Astrocyte of the cerebellum (primary cell): ENCODE measurements around the gene PRR19.
A peak's percentile ranks its signal among the peaks of the same experiment; 100 is the strongest.

Experiments
- DNase-seq: peaks from one replicate; pipeline ENCODE4 v3.0.0-alpha.2; 2011; ENCODE audit warnings: low read depth
- H3K4me3 ChIP-seq: 2 replicates; pipeline ENCODE4 v1.5.1; 2011; ENCODE audit warnings: mild to moderate bottlenecking, low read depth, low read length, moderate library complexity
- CTCF ChIP-seq: IDR thresholded peaks from 2 replicates; pipeline ENCODE4 v1.5.1; 2012; ENCODE audit warnings: low read length, low read depth, moderate library complexity, mild to moderate bottlenecking; ENCODE audit errors: missing control alignments
- in situ Hi-C: cut with HindIII; loops from 2 replicates; pipeline ENCODE4 v1.10.0; 2017; ENCODE audit warnings: low sequenced_read_pairs

Gene PRR19

GRCh38 chr19:42301646-42302203 lies at the start of gene PRR19:
TSS of gene PRR19 (plus strand) at chr19:42302132. CDS start at chr19:42309585, 7,453 bp downstream.
- DNase-seq, result no peak
- in situ Hi-C loops, result no loop called here
- peak within 1 kb of the TSS; percentile 76 for H3K4me3 ChIP-seq
- no peak for TF ChIP-seq CTCF

- no peak for TF ChIP-seq CTCF
- in situ Hi-C loops, result no loop called here
- H3K4me3 ChIP-seq, result peak overlapping the region; percentile 98
- DNase-seq, result no peak
These were observed 49.3 kb upstream of the PRR19 start for GRCh38 chr19:42252365-42253244.

GRCh38 chr19:42253245-42254088 lies 48.5 kb upstream of the PRR19 start:
- no peak for TF ChIP-seq CTCF
- peak overlapping the region; percentile 98 for H3K4me3 ChIP-seq
- in situ Hi-C loops, result no loop called here
- no peak for DNase-seq

- DNase-seq, result no peak
- peak overlapping the region; percentile 98 for H3K4me3 ChIP-seq
- in situ Hi-C loops, result no loop called here
- no peak for TF ChIP-seq CTCF
These were observed 47.7 kb upstream of the PRR19 start for GRCh38 chr19:42254089-42254849.

- H3K4me3 ChIP-seq, result peak within 1 kb of the TSS; percentile 98
- DNase-seq, result peak; percentile 52
- in situ Hi-C loops, result no loop called here
- TF ChIP-seq CTCF, result no peak
These were observed 46.8 kb upstream of the PRR19 start, which contains the start of gene ERF for GRCh38 chr19:42254850-42255765. TSS of gene ERF (minus strand) at chr19:42255128. CDS start at chr19:42254999, 129 bp downstream.
